SK-N-SH (cell line): ENCODE measurements around the gene COL23A1. TPM values are rescaled to one million over a fixed set of nuclear protein-coding genes. Genes with fewer than 3 reads are reported as not detected.

ENCODE experiments used
- CTCF ChIA-PET: fragments of 300-600, 350-600 bp; formaldehyde crosslinking; extraction: SDS; loops from one replicate; lab custom pipeline; 2021; lab: Yijun Ruan, JAX
- POLR2A ChIA-PET: fragments of 350-600 bp; sonication (Branson Sonifier 250); formaldehyde crosslinking; extraction: SDS; loops from one replicate; lab custom pipeline; 2020; ENCODE audit warnings: antibody characterized with exemption, inconsistent platforms; lab: Yijun Ruan, JAX
- DNase-seq: peaks from one replicate; pipeline ENCODE4 v3.0.0; 2012
- H2AFZ ChIP-seq: fragments of 200-600 bp; sonication (generic); 2 replicates; pipeline ENCODE4 v1.8.1; 2016; ENCODE audit warnings: antibody characterized with exemption, mild to moderate bottlenecking, low read depth
- H3F3A ChIP-seq: fragments of 200-600 bp; sonication (generic); replicated peaks from 2 replicates; pipeline ENCODE3; 2016; ENCODE audit warnings: antibody characterized with exemption, mild to moderate bottlenecking; ENCODE audit not compliant: insufficient read depth
- H3K27ac ChIP-seq, 2 experiments: fragments of 200-500 bp in 1 of 2; fragments of 200-600 bp in 1 of 2; sonication (Bioruptor generic) in 1 of 2; sonication (generic), shearing (Covaris generic) in 1 of 2; 2 replicates each; pipeline versions ENCODE4 v1.5.1 to v1.6.1; 2014 to 2016; ENCODE audit warnings: low read depth in 2 of 2, inconsistent platforms in 1 of 2, low read length in 1 of 2, mild to moderate bottlenecking in 1 of 2, mixed read lengths in 1 of 2
- H3K27me3 ChIP-seq: fragments of 200-600 bp; sonication (generic), shearing (Covaris generic); 2 replicates; pipeline ENCODE4 v1.6.1; 2016; ENCODE audit warnings: mixed run types; ENCODE audit not compliant: insufficient read depth
- H3K36me3 ChIP-seq, 2 experiments: fragments of 200-500 bp in 1 of 2; fragments of 200-600 bp in 1 of 2; sonication (Bioruptor generic) in 1 of 2; sonication (generic) in 1 of 2; replicated peaks in 1 of 2; 2 replicates each; pipeline versions ENCODE3 to v1.5.1; 2014 to 2016; ENCODE audit warnings: low read length in 1 of 2, mild to moderate bottlenecking in 1 of 2; ENCODE audit not compliant: insufficient read depth in 2 of 2, control insufficient read depth in 1 of 2
- H3K4me1 ChIP-seq, 2 experiments: fragments of 200-500 bp in 1 of 2; fragments of 200-600 bp in 1 of 2; sonication (Bioruptor generic) in 1 of 2; sonication (generic), shearing (Covaris generic) in 1 of 2; 2 replicates each; pipeline versions ENCODE4 v1.5.1 to v1.6.1; 2014 to 2016; ENCODE audit warnings: low read depth in 1 of 2, low read length in 1 of 2, mixed run types in 1 of 2; ENCODE audit not compliant: insufficient read depth in 2 of 2, control insufficient read depth in 1 of 2
- H3K4me2 ChIP-seq: fragments of 200-600 bp; sonication (generic), shearing (Covaris generic); 2 replicates; pipeline ENCODE4 v1.6.1; 2017; ENCODE audit warnings: mixed run types
- H3K4me3 ChIP-seq, 2 experiments: fragments of 200-500 bp in 1 of 2; fragments of 200-600 bp in 1 of 2; sonication (Bioruptor generic) in 1 of 2; sonication (generic), shearing (Covaris generic) in 1 of 2; 2 replicates each; pipeline versions ENCODE4 v1.5.1 to v1.8.1; 2014 to 2016; ENCODE audit warnings: low read depth in 2 of 2, inconsistent platforms in 1 of 2, low read length in 1 of 2, mild to moderate bottlenecking in 1 of 2, mixed read lengths in 1 of 2, moderate library complexity in 1 of 2
- H3K79me2 ChIP-seq: fragments of 200-600 bp; sonication (generic); 2 replicates; pipeline ENCODE4 v1.8.1; 2017; ENCODE audit warnings: mild to moderate bottlenecking; ENCODE audit not compliant: insufficient read depth
- H3K9ac ChIP-seq: fragments of 200-600 bp; sonication (generic); 2 replicates; pipeline ENCODE4 v1.6.1; 2017; ENCODE audit warnings: mixed run types
- H3K9me2 ChIP-seq: fragments of 200-600 bp; sonication (generic); 2 replicates; pipeline ENCODE4 v1.6.1; 2017; ENCODE audit warnings: mixed run types
- H3K9me3 ChIP-seq: fragments of 200-600 bp; sonication (generic); 2 replicates; pipeline ENCODE4 v1.6.1; 2017; ENCODE audit warnings: mixed run types, mild to moderate bottlenecking, moderate library complexity
- H4K20me1 ChIP-seq: fragments of 200-600 bp; sonication (generic); 2 replicates; pipeline ENCODE4 v1.6.1; 2017; ENCODE audit warnings: mild to moderate bottlenecking, mixed run types; ENCODE audit not compliant: insufficient read depth
- ELF1 ChIP-seq: IDR thresholded peaks from 2 replicates; pipeline ENCODE4 v1.4.0; 2012
- JUND ChIP-seq: IDR thresholded peaks from 2 replicates; pipeline ENCODE4 v1.4.0; 2012
- POLR2AphosphoS5 ChIP-seq: IDR thresholded peaks from 2 replicates; pipeline ENCODE4 v1.6.1; 2012; ENCODE audit warnings: low read depth, low read length
- RFX5 ChIP-seq: IDR thresholded peaks from 2 replicates; pipeline ENCODE4 v1.6.1; 2012; ENCODE audit warnings: mild to moderate bottlenecking, improper control_type of control experiment, low read length
- RXRA ChIP-seq: IDR thresholded peaks from 2 replicates; pipeline ENCODE4 v1.4.0; 2012; ENCODE audit warnings: low read depth, mild to moderate bottlenecking, borderline replicate concordance
- SMC3 ChIP-seq: IDR thresholded peaks from 2 replicates; pipeline ENCODE4 v1.6.1; 2012; ENCODE audit warnings: low read depth, low read length, improper control_type of control experiment
- TEAD4 ChIP-seq: IDR thresholded peaks from 2 replicates; pipeline ENCODE4 v1.4.0; 2012; ENCODE audit warnings: mild to moderate bottlenecking, borderline replicate concordance; ENCODE audit not compliant: insufficient read depth
- YY1 ChIP-seq: IDR thresholded peaks from 2 replicates; pipeline ENCODE4 v1.4.0; 2012; ENCODE audit warnings: low read depth, mild to moderate bottlenecking
- WGBS: methylation state at CpG from one replicate; pipeline ENCODE4 v1.1.6; 2017; ENCODE audit warnings: low lambda C conversion rate; 5-methylcytosine and 5-hydroxymethylcytosine counted together
- polyA plus RNA-seq, 3 experiments: library from polyadenylated mRNA; depleted of rRNA; stranded (reverse); fragments of >200 nt; gene quantifications; 2 replicates each; pipeline ENCODE4 v1.2.3, GENCODE V29; 2012
- TF ChIP-seq, protein P1 (sequence below): IDR thresholded peaks from 2 replicates; pipeline ENCODE4 v1.4.0; 2012; ENCODE audit warnings: low read depth
- TF ChIP-seq, protein P2 (sequence below): IDR thresholded peaks from 2 replicates; pipeline ENCODE4 v1.4.0; 2012; ENCODE audit warnings: low read depth, borderline replicate concordance
- TF ChIP-seq, protein P3 (sequence below): IDR thresholded peaks from 2 replicates; pipeline ENCODE4 v1.6.1; 2012; ENCODE audit warnings: mild to moderate bottlenecking, low read depth, low read length, moderate library complexity

COL23A1 gene
- polyA plus RNA-seq, 1 of the 3 experiments (the other 2 are of a cell fraction): 0.10 TPM

DNA sequence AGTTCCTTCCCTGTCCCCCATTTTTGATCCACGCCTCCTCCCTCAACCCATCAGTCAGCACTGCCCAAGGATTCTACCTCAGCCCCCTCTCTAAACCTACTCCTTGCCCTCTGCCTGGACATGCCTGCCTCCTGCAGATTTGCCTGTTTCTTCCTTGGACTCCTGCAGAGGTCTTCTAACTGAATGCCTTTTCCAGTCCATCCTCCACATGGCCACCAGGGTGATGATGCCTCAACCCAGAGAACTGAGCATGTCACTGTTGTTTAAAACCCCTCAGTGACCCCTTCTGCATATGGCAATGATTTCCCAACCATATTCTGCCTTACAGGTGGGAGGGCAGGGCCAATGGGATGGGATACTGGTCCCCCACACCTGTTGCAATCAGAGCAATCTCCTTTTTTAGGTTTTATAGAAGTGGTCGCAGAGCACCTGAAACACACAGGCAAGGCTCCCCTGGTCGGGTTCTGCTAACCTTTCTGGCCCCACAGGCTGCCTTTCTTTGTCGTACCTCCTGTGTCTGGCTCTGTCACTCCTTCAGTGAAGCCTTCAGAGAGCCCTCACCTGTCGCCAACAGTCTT lies 366.9 kb downstream of the COL23A1 start:
- 93% methylated on average over 5 of the region's 5 CpGs for WGBS
- CTCF ChIA-PET: interaction anchor here (3.6 kb wide), 1 partner anchor 12 kb away, joined by 17 read pairs; no protein-coding TSS in a partner anchor
- H3K79me2 ChIP-seq: no peaks in the 10 kb centered on the region

DNA sequence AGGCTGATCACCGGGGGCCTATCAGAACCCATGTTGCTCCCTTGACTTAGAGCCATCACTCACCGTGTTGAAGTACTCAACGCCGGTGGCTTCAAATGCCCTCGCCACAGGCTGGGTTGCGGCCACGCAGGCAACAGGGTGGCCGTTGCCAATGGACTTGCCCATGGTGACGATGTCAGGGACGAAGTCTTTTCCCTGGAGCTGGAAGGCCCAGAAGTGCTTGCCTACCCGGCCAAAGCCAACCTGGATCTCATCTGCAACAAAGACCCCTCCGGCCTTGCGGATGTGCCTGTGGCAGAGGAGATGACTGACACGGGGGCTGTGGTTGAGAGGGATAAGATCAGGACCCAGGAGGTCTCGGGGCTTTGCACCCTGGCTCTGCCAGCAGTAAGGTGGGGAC lies 367.9 kb downstream of the COL23A1 start:
- peaks cover 9 to 10% of the 10 kb centered on the region in 2 experiments for H3K36me3 ChIP-seq
- 93% methylated on average over 5 of the region's 15 CpGs for WGBS
- H3K9me3 ChIP-seq: no peaks in the 10 kb centered on the region
- H3K79me2 ChIP-seq: no peaks in the 10 kb centered on the region
- TF ChIP-seq JUND (no peak), SMC3 (no peak), ELF1 (no peak), YY1 (no peak), RFX5 (no peak)
- TF ChIP-seq, protein P1, sequence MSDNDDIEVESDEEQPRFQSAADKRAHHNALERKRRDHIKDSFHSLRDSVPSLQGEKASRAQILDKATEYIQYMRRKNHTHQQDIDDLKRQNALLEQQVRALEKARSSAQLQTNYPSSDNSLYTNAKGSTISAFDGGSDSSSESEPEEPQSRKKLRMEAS: no peak
- TF ChIP-seq, protein P2, sequence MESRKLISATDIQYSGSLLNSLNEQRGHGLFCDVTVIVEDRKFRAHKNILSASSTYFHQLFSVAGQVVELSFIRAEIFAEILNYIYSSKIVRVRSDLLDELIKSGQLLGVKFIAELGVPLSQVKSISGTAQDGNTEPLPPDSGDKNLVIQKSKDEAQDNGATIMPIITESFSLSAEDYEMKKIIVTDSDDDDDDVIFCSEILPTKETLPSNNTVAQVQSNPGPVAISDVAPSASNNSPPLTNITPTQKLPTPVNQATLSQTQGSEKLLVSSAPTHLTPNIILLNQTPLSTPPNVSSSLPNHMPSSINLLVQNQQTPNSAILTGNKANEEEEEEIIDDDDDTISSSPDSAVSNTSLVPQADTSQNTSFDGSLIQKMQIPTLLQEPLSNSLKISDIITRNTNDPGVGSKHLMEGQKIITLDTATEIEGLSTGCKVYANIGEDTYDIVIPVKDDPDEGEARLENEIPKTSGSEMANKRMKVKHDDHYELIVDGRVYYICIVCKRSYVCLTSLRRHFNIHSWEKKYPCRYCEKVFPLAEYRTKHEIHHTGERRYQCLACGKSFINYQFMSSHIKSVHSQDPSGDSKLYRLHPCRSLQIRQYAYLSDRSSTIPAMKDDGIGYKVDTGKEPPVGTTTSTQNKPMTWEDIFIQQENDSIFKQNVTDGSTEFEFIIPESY: no peak
- peaks cover 15% of the 10 kb centered on the region for H3F3A ChIP-seq
- ChIA-PET CTCF (no interaction called here), POLR2A (interaction anchor here (1.6 kb wide), 1 partner anchor 8 kb away, joined by 3 read pairs; no protein-coding TSS in a partner anchor)
- no peaks in the 10 kb centered on the region for H3K9me2 ChIP-seq
- DNase-seq: no peak
- H3K27ac ChIP-seq: no peak overlapping the region
- no peaks in the 10 kb centered on the region; a peak in 1 of 4 replicates for H3K4me1 ChIP-seq
- H3K27me3 ChIP-seq: no peaks in the 10 kb centered on the region
- H4K20me1 ChIP-seq: no peaks in the 10 kb centered on the region
- H2AFZ ChIP-seq: no peak overlapping the region
- no peak overlapping the region for H3K4me2 ChIP-seq
- H3K9ac ChIP-seq: no peak overlapping the region
- no peak overlapping the region for H3K4me3 ChIP-seq

More for the DNA sequence above, 366.9 kb downstream of the COL23A1 start:
- H3K9ac ChIP-seq: no peak overlapping the region
- TF ChIP-seq SMC3 (no peak), RFX5 (no peak), POLR2AphosphoS5 (no peak), TEAD4 (no peak), RXRA (no peak)
- TF ChIP-seq, protein P3, sequence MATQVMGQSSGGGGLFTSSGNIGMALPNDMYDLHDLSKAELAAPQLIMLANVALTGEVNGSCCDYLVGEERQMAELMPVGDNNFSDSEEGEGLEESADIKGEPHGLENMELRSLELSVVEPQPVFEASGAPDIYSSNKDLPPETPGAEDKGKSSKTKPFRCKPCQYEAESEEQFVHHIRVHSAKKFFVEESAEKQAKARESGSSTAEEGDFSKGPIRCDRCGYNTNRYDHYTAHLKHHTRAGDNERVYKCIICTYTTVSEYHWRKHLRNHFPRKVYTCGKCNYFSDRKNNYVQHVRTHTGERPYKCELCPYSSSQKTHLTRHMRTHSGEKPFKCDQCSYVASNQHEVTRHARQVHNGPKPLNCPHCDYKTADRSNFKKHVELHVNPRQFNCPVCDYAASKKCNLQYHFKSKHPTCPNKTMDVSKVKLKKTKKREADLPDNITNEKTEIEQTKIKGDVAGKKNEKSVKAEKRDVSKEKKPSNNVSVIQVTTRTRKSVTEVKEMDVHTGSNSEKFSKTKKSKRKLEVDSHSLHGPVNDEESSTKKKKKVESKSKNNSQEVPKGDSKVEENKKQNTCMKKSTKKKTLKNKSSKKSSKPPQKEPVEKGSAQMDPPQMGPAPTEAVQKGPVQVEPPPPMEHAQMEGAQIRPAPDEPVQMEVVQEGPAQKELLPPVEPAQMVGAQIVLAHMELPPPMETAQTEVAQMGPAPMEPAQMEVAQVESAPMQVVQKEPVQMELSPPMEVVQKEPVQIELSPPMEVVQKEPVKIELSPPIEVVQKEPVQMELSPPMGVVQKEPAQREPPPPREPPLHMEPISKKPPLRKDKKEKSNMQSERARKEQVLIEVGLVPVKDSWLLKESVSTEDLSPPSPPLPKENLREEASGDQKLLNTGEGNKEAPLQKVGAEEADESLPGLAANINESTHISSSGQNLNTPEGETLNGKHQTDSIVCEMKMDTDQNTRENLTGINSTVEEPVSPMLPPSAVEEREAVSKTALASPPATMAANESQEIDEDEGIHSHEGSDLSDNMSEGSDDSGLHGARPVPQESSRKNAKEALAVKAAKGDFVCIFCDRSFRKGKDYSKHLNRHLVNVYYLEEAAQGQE: no peak
- TF ChIP-seq, all 33 proteins: peak for 0
- Histone ChIP-seq H4K20me1 (no peaks in the 10 kb centered on the region), H3K4me2 (no peak overlapping the region), H3K27ac (no peak overlapping the region), H3K9me2 (no peaks in the 10 kb centered on the region), H2AFZ (no peak overlapping the region), H3K9me3 (no peaks in the 10 kb centered on the region), H3K36me3 (peaks cover 9 to 19% of the 10 kb centered on the region in 2 experiments), H3K4me1 (no peaks in the 10 kb centered on the region; a peak in 1 of 4 replicates), H3K27me3 (no peaks in the 10 kb centered on the region), H3K4me3 (no peak overlapping the region), H3F3A (peaks cover 14% of the 10 kb centered on the region)
- POLR2A ChIA-PET: no interaction called here
- no peak for DNase-seq
